HepG2 (cell line): ENCODE measurements around the gene ACTN1. TPM values are rescaled to one million over a fixed set of nuclear protein-coding genes. Genes with fewer than 3 reads are reported as not detected.
A peak's percentile ranks its signal among the peaks of the same experiment; 100 is the strongest.

Experiments
- ATAC-seq: fragments of 200-7000 bp; cut with Tn5 transposase; 3 replicates; pipeline ENCODE4 v1.9.1; 2020; ENCODE audit warnings: mild to moderate bottlenecking, moderate library complexity
- BruUV-seq: library from RNA; stranded (reverse); fragments of 400-500 nt; replicated peaks from 2 replicates; lab custom pipeline; 2021; lab: Mats Ljungman, UMichigan
- CTCF ChIA-PET: fragments of 300-600 bp; formaldehyde crosslinking; extraction: SDS; loops from one replicate; lab custom pipeline; 2021; ENCODE audit warnings: low total read pairs, inconsistent platforms, low intra/inter-chr PET ratio; lab: Yijun Ruan, JAX
- POLR2A ChIA-PET: fragments of 350-600 bp; sonication (Branson Sonifier 250); formaldehyde crosslinking; loops from one replicate; lab custom pipeline; 2020; ENCODE audit warnings: antibody characterized with exemption, inconsistent platforms; lab: Yijun Ruan, JAX
- DNase-seq: peaks from one replicate; pipeline ENCODE4 v3.0.0-alpha.2; 2015; ENCODE audit warnings: low spot score
- FAIRE-seq: peaks from 3 replicates; lab custom pipeline; 2011; peaks lifted over from hg19 to GRCh38; lab: Jason Lieb, UNC
- H2AFZ ChIP-seq: one replicate; pipeline ENCODE4 v1.6.1; 2011; ENCODE audit warnings: low read length, inconsistent platforms
- H3K27ac ChIP-seq: fragments of 300-600 bp; 3 replicates; pipeline ENCODE4 v1.8.0; 2011; ENCODE audit warnings: mixed run types, mild to moderate bottlenecking, mixed read lengths, low read length, inconsistent platforms; ENCODE audit not compliant: insufficient read depth; ENCODE audit errors: extremely low read length
- H3K27me3 ChIP-seq, 2 experiments: fragments of 200-600 bp in 1 of 2; 2 replicates in 1 of 2; 3 replicates in 1 of 2; pipeline versions ENCODE4 v1.6.0 to v1.8.0; 2011; ENCODE audit warnings: low read length in 2 of 2, mild to moderate bottlenecking in 2 of 2, moderate library complexity in 2 of 2, inconsistent platforms in 1 of 2; ENCODE audit not compliant: insufficient read depth in 2 of 2, control insufficient read depth in 1 of 2
- H3K36me3 ChIP-seq, 2 experiments: fragments of 200-600 bp in 1 of 2; replicated peaks in 1 of 2; 2 replicates in 1 of 2; 3 replicates in 1 of 2; pipeline versions ENCODE4 v1.5.1 to v1.8.0; 2011; ENCODE audit warnings: low read length in 2 of 2, inconsistent platforms in 1 of 2; ENCODE audit not compliant: insufficient read depth in 2 of 2, control insufficient read depth in 1 of 2
- H3K4me1 ChIP-seq: 2 replicates; pipeline ENCODE4 v1.5.1; 2012; ENCODE audit warnings: low read length, inconsistent platforms; ENCODE audit not compliant: insufficient read depth
- H3K4me2 ChIP-seq: 2 replicates; pipeline ENCODE4 v1.6.0; 2011; ENCODE audit warnings: low read depth, low read length, inconsistent platforms
- H3K4me3 ChIP-seq, 3 experiments: fragments of 200-600 bp in 1 of 3; sonication (generic), shearing (Covaris generic) in 1 of 3; replicated peaks in 1 of 3; 2 replicates each; pipeline ENCODE4 v1.5.1; 2011 to 2016; ENCODE audit warnings: low read length in 3 of 3, inconsistent platforms in 2 of 3, low read depth in 2 of 3, mild to moderate bottlenecking in 2 of 3, control low read depth in 1 of 3, mixed read lengths in 1 of 3; ENCODE audit not compliant: insufficient read depth in 1 of 3
- H3K79me2 ChIP-seq: one replicate; pipeline ENCODE4 v1.6.1; 2011; ENCODE audit warnings: low read length, inconsistent platforms; ENCODE audit not compliant: insufficient read depth
- H3K9ac ChIP-seq: 2 replicates; pipeline ENCODE4 v1.6.0; 2011; ENCODE audit warnings: mild to moderate bottlenecking, low read depth, low read length, inconsistent platforms; ENCODE audit not compliant: insufficient read depth
- H3K9me3 ChIP-seq: 2 replicates; pipeline ENCODE4 v1.5.1; 2012; ENCODE audit warnings: mild to moderate bottlenecking, low read length
- H4K20me1 ChIP-seq: 2 replicates; pipeline ENCODE4 v1.6.0; 2011; ENCODE audit warnings: inconsistent platforms, mild to moderate bottlenecking, low read length, moderate library complexity; ENCODE audit not compliant: insufficient read depth
- AGO2 ChIP-seq: fragments of 200-400 bp; formaldehyde crosslinking; optimal IDR thresholded peaks from 2 replicates; pipeline ENCODE3; 2017; ENCODE audit warnings: mild to moderate bottlenecking, low read depth, low read length, moderate library complexity
- BRCA1 ChIP-seq: sonication (generic); formaldehyde crosslinking; IDR thresholded peaks from 2 replicates; pipeline ENCODE4 v1.4.0; 2020; ENCODE audit warnings: missing genetic modification reagents
- CEBPB ChIP-seq: IDR thresholded peaks from 2 replicates; pipeline ENCODE4 v1.6.1; 2011; ENCODE audit warnings: low read depth, low read length, improper control_type of control experiment, borderline replicate concordance
- CEBPG ChIP-seq: IDR thresholded peaks from 2 replicates; pipeline ENCODE4 v1.6.1; 2016
- FOSL2 ChIP-seq: sonication (generic); formaldehyde crosslinking; IDR thresholded peaks from 2 replicates; pipeline ENCODE4 v1.4.0; 2020; ENCODE audit warnings: missing genetic modification reagents
- FOXA3 ChIP-seq: IDR thresholded peaks from 2 replicates; pipeline ENCODE4 v1.6.1; 2016; ENCODE audit warnings: missing genetic modification reagents, missing compliant biosample characterization
- WGBS: methylation state at CpG from one replicate; pipeline ENCODE4 v1.1.6; 2017; ENCODE audit warnings: low lambda C conversion rate; 5-methylcytosine and 5-hydroxymethylcytosine counted together
- in situ Hi-C: cut with HindIII; loops from 2 replicates; pipeline ENCODE4 v1.10.0; 2017; ENCODE audit warnings: low pct_unique_long_range_greater_than_20kb; ENCODE audit not compliant: extremely low pct_ligation_motif_present
- intact Hi-C: fragments of 100-400 bp; cut with micrococcal nuclease; formaldehyde crosslinking; loops from one replicate; pipeline ENCODE4 v1.10.0; 2022; ENCODE audit not compliant: unreplicated experiment
- polyA plus RNA-seq, 8 experiments: library from polyadenylated mRNA; depleted of rRNA in 3 of 8; stranded (reverse) in 7 of 8; unstranded in 1 of 8; fragments of >200 nt; fragmentation: Illumina TruSeq in 4 of 8; extraction: Trizol in 4 of 8; gene quantifications; 2 replicates each; pipeline versions ENCODE4 v1.2.1 to v1.2.3, GENCODE V29; 2011 to 2016; ENCODE audit warnings: low read depth in 4 of 8, missing spikeins in 1 of 8, mixed read lengths in 1 of 8; ENCODE audit not compliant: insufficient read depth in 1 of 8
- total RNA-seq, 5 experiments: library from RNA; depleted of rRNA; stranded (reverse); fragments of >200 nt; fragmentation: Illumina TruSeq; extraction: Trizol; gene quantifications; 2 replicates each; pipeline ENCODE4 v1.2.3, GENCODE V29; 2016; ENCODE audit warnings: low read depth in 1 of 5
- TF ChIP-seq, protein P1 (sequence below): sonication (generic); formaldehyde crosslinking; IDR thresholded peaks from 2 replicates; pipeline ENCODE4 v1.4.0; 2020; ENCODE audit warnings: missing genetic modification reagents, mild to moderate bottlenecking, borderline replicate concordance
- TF ChIP-seq, protein P2 (sequence below): sonication (generic); formaldehyde crosslinking; IDR thresholded peaks from 2 replicates; pipeline ENCODE4 v1.5.0; 2020; ENCODE audit warnings: mild to moderate bottlenecking, missing genetic modification reagents
- TF ChIP-seq, protein P3 (sequence below), 2 experiments: fragments of 450-650 bp in 1 of 2; sonication (generic) in 1 of 2; formaldehyde crosslinking; IDR thresholded peaks; 2 replicates each; pipeline versions ENCODE4 v1.5.0 to v1.8.0; 2020 to 2022; ENCODE audit warnings: mild to moderate bottlenecking in 1 of 2, missing genetic modification reagents in 1 of 2
- TF ChIP-seq, protein P4 (sequence below): sonication (generic); formaldehyde crosslinking; conservative IDR thresholded peaks from 2 replicates; pipeline ENCODE4 v1.8.0; 2022; ENCODE audit warnings: missing genetic modification reagents

The ACTN1 gene
- total and polyA plus RNA-seq, 2 of the 13 experiments (the other 11 are each of a cell fraction or from before 2014, with no cell fraction given): 58.6 to 162 TPM

DNA sequence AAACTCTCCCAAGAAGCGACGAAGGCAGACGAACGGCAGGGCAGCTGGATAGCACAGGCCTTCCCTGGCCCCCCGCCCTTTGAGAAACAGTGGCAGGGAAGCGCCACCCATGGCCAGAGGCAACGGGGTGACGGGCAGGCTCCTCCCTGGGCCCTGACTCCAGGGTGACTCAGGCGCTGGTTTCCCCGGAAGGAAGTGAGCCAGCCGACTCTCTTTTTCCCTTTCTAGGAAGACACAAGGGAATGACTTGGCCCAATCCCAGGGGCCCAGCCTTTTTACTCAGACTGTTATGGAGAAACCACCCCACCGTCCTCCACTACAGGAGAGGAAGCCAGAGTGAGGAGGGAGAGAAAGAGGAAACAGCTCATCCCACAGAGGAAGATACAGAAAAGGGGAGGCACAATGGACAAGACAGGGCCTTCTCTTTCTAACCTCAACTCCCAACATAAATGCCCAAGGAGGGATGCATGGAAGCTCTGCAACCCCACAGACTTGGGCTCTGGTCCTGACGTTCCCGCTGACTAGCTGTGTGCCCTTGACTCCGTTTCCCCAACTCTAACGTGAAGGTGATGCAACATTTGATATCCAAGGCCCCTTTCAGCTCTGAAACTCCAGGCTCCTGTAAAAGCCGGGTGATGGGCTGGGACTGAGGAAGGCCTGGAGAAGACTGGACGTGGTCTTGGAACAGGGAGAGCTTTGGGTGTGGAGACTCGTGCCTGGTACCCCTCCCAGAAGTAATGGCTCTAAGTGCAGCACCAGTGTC is 27.9 kb downstream of the ACTN1 start (continued):
- peak; percentile 31 for TF ChIP-seq AGO2

DNA sequence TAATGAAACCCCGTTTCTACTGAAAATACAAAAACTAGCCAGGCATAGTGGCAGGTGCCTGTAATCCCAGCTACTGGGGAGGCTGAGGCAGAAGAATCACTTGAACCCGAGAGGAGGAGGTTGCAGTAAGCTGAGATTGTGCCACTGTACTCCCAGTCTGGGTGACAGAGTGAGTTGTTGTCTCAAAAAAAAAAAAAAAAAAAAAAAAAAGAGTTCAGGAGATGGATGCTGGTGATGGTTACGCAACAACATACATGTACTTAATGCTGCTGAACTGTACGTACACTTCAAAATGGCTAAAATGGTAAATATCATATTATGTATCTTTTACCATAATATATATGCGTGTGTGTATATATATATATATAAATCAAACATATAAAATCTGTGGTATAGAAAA is 29.0 kb downstream of the ACTN1 start:
- POLR2A ChIA-PET: interaction anchor here (0.6 kb wide), 1 partner anchor 27 kb away, joined by 3 read pairs; no protein-coding TSS in a partner anchor
- peaks cover 42% of the 10 kb centered on the region for H4K20me1 ChIP-seq
- H2AFZ ChIP-seq: no peak overlapping the region
- DNase-seq (peak; percentile 53), ATAC-seq (no peak), FAIRE-seq (no peak)
- H3K27me3 ChIP-seq: no peaks in the 10 kb centered on the region
- no peak overlapping the region for H3K4me3 ChIP-seq
- peaks cover 98% of the 10 kb centered on the region for H3K79me2 ChIP-seq
- no TSS peak for BruUV-seq
- no peak overlapping the region for H3K9ac ChIP-seq
- CTCF ChIA-PET: no interaction called here
- TF ChIP-seq, protein P1, sequence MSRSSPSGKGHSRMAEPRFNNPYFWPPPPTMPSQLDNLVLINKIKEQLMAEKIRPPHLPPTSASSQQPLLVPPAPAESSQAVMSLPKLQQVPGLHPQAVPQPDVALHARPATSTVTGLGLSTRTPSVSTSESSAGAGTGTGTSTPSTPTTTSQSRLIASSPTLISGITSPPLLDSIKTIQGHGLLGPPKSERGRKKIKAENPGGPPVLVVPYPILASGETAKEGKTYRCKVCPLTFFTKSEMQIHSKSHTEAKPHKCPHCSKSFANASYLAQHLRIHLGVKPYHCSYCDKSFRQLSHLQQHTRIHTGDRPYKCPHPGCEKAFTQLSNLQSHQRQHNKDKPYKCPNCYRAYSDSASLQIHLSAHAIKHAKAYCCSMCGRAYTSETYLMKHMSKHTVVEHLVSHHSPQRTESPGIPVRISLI: 0 out of 2 replicates have a peak, but pooled peaks have one; percentile 53
- TF ChIP-seq CEBPG (CRISPR knock-in tag) (peak; percentile 84), FOSL2 (peak; percentile 31; the same call in 1 of the 2 replicates), CEBPB (peak; percentile 88), BRCA1 (CRISPR knock-in tag) (no peak), FOXA3 (CRISPR knock-in tag) (0 out of 2 replicates have a peak, but pooled peaks have one; percentile 17)
- TF ChIP-seq, protein P2, sequence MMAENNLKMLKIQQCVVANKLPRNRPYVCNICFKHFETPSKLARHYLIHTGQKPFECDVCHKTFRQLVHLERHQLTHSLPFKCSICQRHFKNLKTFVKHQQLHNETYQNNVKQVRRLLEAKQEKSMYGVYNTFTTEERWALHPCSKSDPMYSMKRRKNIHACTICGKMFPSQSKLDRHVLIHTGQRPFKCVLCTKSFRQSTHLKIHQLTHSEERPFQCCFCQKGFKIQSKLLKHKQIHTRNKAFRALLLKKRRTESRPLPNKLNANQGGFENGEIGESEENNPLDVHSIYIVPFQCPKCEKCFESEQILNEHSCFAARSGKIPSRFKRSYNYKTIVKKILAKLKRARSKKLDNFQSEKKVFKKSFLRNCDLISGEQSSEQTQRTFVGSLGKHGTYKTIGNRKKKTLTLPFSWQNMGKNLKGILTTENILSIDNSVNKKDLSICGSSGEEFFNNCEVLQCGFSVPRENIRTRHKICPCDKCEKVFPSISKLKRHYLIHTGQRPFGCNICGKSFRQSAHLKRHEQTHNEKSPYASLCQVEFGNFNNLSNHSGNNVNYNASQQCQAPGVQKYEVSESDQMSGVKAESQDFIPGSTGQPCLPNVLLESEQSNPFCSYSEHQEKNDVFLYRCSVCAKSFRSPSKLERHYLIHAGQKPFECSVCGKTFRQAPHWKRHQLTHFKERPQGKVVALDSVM (CRISPR knock-in tag): 0 out of 2 replicates have a peak, but pooled peaks have one; percentile 16
- TF ChIP-seq, protein P3, sequence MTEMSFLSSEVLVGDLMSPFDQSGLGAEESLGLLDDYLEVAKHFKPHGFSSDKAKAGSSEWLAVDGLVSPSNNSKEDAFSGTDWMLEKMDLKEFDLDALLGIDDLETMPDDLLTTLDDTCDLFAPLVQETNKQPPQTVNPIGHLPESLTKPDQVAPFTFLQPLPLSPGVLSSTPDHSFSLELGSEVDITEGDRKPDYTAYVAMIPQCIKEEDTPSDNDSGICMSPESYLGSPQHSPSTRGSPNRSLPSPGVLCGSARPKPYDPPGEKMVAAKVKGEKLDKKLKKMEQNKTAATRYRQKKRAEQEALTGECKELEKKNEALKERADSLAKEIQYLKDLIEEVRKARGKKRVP (CRISPR knock-in tag; IDR thresholded peaks at IDR 0.05): no peak
- TF ChIP-seq, protein P4, sequence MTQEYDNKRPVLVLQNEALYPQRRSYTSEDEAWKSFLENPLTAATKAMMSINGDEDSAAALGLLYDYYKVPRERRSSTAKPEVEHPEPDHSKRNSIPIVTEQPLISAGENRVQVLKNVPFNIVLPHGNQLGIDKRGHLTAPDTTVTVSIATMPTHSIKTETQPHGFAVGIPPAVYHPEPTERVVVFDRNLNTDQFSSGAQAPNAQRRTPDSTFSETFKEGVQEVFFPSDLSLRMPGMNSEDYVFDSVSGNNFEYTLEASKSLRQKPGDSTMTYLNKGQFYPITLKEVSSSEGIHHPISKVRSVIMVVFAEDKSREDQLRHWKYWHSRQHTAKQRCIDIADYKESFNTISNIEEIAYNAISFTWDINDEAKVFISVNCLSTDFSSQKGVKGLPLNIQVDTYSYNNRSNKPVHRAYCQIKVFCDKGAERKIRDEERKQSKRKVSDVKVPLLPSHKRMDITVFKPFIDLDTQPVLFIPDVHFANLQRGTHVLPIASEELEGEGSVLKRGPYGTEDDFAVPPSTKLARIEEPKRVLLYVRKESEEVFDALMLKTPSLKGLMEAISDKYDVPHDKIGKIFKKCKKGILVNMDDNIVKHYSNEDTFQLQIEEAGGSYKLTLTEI (CRISPR knock-in tag): no peak
- peaks cover 2 to 7% of the 10 kb centered on the region in 2 experiments; a peak in 2 of 5 replicates for H3K36me3 ChIP-seq
- 73% methylated on average over 5 of the region's 5 CpGs for WGBS
- H3K27ac ChIP-seq: no peak overlapping the region
- no peaks in the 10 kb centered on the region for H3K9me3 ChIP-seq
- in situ Hi-C loops: no loop called here
- no peak overlapping the region for H3K4me2 ChIP-seq
- intact Hi-C loops: no loop called here
- peaks cover 99% of the 10 kb centered on the region for H3K4me1 ChIP-seq
